Measurements from ENCODE around the gene POLR2H.

DNA sequence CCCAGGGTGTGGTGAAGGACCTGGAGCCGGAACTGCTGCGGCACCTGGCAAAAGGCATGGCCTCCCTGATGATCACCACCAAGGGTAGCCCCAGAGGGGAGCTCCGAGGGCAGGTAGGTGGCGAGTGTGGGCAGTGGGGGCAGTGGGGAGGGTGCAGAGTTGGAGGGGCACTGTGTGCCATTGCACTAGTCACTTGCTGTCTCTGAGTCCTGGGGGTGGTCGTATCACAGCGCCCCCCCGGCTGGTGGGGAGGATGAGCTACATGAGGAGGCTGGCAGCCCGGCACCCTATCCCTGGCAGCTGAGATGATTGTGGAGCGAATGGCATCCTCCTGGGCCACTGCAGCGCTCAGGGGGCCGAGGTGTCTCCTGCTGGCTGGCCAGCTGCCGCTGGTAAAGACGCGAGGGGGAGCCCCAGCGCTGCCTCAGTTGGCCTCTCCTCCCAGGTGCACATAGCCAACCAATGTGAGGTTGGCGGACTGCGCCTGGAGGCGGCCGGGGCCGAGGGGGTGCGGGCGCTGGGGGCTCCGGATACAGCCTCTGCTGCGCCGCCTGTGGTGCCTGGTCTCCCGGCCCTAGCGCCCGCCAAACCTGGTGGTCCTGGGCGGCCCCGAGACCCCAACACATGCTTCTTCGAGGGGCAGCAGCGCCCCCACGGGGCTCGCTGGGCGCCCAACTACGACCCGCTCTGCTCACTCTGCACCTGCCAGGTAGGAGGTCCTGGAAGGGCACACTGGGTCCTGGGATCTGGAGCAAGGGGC is 24.7 kb downstream of the POLR2H start:
- TF ChIP-seq POLR2A (IDR thresholded peaks at IDR 0.05) = no peak
- TF ChIP-seq, protein P1, sequence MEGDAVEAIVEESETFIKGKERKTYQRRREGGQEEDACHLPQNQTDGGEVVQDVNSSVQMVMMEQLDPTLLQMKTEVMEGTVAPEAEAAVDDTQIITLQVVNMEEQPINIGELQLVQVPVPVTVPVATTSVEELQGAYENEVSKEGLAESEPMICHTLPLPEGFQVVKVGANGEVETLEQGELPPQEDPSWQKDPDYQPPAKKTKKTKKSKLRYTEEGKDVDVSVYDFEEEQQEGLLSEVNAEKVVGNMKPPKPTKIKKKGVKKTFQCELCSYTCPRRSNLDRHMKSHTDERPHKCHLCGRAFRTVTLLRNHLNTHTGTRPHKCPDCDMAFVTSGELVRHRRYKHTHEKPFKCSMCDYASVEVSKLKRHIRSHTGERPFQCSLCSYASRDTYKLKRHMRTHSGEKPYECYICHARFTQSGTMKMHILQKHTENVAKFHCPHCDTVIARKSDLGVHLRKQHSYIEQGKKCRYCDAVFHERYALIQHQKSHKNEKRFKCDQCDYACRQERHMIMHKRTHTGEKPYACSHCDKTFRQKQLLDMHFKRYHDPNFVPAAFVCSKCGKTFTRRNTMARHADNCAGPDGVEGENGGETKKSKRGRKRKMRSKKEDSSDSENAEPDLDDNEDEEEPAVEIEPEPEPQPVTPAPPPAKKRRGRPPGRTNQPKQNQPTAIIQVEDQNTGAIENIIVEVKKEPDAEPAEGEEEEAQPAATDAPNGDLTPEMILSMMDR (IDR thresholded peaks at IDR 0.05) = no peak
- no peak for TF ChIP-seq POLR2AphosphoS5 (IDR thresholded peaks at IDR 0.05)
- TF ChIP-seq EP300 (IDR thresholded peaks at IDR 0.05) = no peak
